ENCODE data around the gene SETD2.
"Not testable (repeated sequence)": the region's sequence is repeated elsewhere in the genome, so short reads cannot be mapped to it uniquely, and the experiment has no call there.

SETD2 gene
- long read RNA-seq, donor 1, partial matches to known transcripts = 37 of 37 reads
- long read RNA-seq, donor 1, other reads (novel, unspliced or antisense) = 0 of 37 reads
- long read RNA-seq, donor 2, partial matches to known transcripts = 7 of 13 reads
- long read RNA-seq, donor 2, other reads (novel, unspliced or antisense) = 6 of 13 reads
- long read RNA-seq, donor 3 = 0 reads
- long read RNA-seq, donor 4, partial matches to known transcripts = 21 of 42 reads
- long read RNA-seq, donor 4, other reads (novel, unspliced or antisense) = 21 of 42 reads
- long read RNA-seq, donor 5, partial matches to known transcripts = 9 of 9 reads
- long read RNA-seq, donor 5, other reads (novel, unspliced or antisense) = 0 of 9 reads
- long read RNA-seq, donor 6, partial matches to known transcripts = 14 of 23 reads
- long read RNA-seq, donor 6, other reads (novel, unspliced or antisense) = 9 of 23 reads
- long read RNA-seq, donor 7, partial matches to known transcripts = 5 of 28 reads
- long read RNA-seq, donor 7, other reads (novel, unspliced or antisense) = 23 of 28 reads
- long read RNA-seq, donor 8, partial matches to known transcripts = 24 of 25 reads
- long read RNA-seq, donor 8, other reads (novel, unspliced or antisense) = 0 of 25 reads

- peak; percentile 98 for DNase-seq
Observed at GRCh38 chr3:47164007-47164881, at the start of gene SETD2. SETD2 (minus strand) TSS chr3:47164113; CDS start chr3:47163924, 189 bp downstream.

GRCh38 chr3:47210863-47211405, 47.0 kb upstream of the SETD2 start:
- no peak for DNase-seq

GRCh38 chr3:47206022-47206421, 42.1 kb upstream of the SETD2 start:
- not testable (repeated sequence) for DNase-seq

GRCh38 chr3:47204875-47205274, 41.0 kb upstream of the SETD2 start:
- no peak for DNase-seq

- DNase-seq = no peak
Observed at GRCh38 chr3:47202542-47202941, 38.6 kb upstream of the SETD2 start.

- peak; percentile 16 for DNase-seq
Observed at GRCh38 chr3:47197287-47197686, 33.4 kb upstream of the SETD2 start.

- no peak for DNase-seq
Observed at GRCh38 chr3:47194994-47195393, 31.1 kb upstream of the SETD2 start.

- no peak for DNase-seq
Observed at GRCh38 chr3:47193871-47194859, 30.3 kb upstream of the SETD2 start.

- no peak for DNase-seq
Observed at GRCh38 chr3:47186285-47186684, 22.4 kb upstream of the SETD2 start.

GRCh38 chr3:47181685-47182084, 17.8 kb upstream of the SETD2 start:
- not testable (repeated sequence) for DNase-seq

- DNase-seq = not testable (repeated sequence)
Observed at GRCh38 chr3:47180011-47180410, 16.1 kb upstream of the SETD2 start.

GRCh38 chr3:47176582-47176981, 12.7 kb upstream of the SETD2 start:
- no peak for DNase-seq

GRCh38 chr3:47163169-47164006, 525 bp downstream of the SETD2 start:
- DNase-seq = peak; percentile 91

- no peak for DNase-seq
Observed at GRCh38 chr3:47162697-47163168, 1.2 kb downstream of the SETD2 start.

GRCh38 chr3:47161983-47162696, 1.8 kb downstream of the SETD2 start:
- no peak for DNase-seq

GRCh38 chr3:47159820-47160219, 4.1 kb downstream of the SETD2 start:
- no peak for DNase-seq

GRCh38 chr3:47158208-47158607, 5.7 kb downstream of the SETD2 start:
- DNase-seq = no peak

- DNase-seq = no peak
Observed at GRCh38 chr3:47156396-47156795, 7.5 kb downstream of the SETD2 start.

- no peak for DNase-seq
Observed at GRCh38 chr3:47152578-47152977, 11.3 kb downstream of the SETD2 start.

All from right kidney (tissue), 9 donors.